NK-92 (cell line): ENCODE measurements around the gene ZNF365.
"Not testable (repeated sequence)": the region's sequence is repeated elsewhere in the genome, so short reads cannot be mapped to it uniquely, and the experiment has no call there.

Experiments used
- DNase-seq: peaks from one replicate; lab custom pipeline; 2025; ENCODE audit not compliant: unreplicated experiment; lab: John Stamatoyannopoulos, UW

Gene ZNF365, protein sequence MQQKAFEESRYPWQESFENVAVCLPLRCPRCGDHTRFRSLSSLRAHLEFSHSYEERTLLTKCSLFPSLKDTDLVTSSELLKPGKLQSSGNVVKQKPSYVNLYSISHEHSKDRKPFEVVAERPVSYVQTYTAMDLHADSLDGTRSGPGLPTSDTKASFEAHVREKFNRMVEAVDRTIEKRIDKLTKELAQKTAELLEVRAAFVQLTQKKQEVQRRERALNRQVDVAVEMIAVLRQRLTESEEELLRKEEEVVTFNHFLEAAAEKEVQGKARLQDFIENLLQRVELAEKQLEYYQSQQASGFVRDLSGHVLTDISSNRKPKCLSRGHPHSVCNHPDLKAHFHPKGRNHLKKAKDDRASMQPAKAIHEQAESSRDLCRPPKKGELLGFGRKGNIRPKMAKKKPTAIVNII

DNA sequence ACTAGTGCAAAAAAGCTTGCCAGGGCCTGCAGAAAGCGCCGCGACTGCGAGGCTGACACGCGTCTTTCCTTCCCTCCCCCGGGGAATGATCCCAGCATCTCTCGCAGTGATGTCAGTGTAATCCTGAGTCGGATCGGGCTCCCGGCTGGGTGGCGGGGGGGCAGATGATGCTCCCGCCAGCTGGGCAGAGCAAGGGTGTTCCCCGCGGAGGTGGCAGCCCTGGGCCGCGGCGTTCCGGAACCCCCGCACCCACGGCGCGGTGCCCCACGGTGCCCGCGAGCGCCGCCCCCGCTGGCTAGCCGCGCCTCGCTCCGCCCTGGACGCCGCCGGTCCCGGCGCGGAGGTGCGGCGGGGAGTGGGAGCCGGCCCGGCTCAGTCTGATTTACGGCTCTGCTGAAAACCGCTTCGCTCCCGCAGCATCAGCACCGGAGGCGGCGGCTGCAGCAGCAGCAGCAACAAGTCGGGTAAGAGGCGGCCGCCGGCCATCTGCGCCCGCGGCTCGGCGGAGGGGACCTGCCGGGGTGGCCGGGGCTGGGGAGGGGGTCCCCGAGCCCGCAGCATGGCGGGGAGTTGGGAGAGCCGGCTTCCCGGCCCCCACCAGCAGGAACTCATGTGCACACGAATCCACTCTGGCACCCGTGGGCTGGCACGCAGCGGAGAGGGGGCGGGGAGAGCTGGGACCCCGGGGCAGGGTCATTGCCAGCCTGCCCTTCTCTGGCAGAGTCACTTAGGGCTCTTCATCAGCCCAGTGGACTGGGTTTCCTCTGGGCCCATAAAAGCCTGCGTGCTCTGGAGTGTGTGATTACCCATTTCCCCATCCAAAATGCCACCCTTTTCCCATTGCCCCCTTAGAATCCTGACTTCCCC, at the start of gene ZNF365:
ZNF365 (plus strand) TSS at position 375 of the 867 bp plus-strand sequence. CDS start 1,825 bp downstream, outside the sequence.
- DNase-seq, result no peak

DNA sequence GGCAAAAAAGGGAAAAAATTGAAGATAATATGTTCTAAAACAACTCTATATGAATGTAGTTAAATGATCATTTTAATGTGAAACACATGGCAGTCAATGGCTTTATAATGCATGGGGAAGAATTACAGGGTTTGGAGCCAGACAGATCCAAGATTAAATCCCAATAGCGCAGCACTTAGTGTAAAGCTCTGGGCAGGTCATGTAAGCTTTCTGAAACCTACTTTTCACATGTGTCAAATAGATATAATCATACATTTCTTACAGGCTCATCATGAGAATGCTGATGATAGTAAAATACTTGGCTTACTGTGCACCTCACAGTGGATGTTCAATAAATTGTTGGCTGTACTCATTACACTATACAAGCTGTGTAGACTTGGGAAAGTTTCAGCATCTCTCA, 48.0 kb upstream of the ZNF365 start:
- no peak for DNase-seq

DNA sequence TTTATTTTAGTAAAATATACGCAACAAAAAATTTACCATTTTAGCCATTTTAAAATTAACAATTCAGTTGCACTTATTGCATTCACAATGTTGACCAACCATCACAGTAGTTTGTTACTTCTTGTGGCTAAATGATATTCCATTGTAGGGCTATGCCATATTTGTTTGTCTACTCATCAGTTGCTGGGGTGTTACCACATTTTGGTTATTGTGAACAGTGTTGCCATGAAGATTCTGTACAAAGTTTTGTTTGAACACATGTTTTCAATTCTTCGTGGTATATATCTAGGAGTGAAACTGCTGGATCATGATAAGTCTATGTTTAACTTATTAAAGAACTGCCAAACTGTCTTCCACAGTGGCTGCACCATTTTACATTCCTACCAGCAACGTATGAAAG, 46.3 kb upstream of the ZNF365 start:
- no peak for DNase-seq

DNA sequence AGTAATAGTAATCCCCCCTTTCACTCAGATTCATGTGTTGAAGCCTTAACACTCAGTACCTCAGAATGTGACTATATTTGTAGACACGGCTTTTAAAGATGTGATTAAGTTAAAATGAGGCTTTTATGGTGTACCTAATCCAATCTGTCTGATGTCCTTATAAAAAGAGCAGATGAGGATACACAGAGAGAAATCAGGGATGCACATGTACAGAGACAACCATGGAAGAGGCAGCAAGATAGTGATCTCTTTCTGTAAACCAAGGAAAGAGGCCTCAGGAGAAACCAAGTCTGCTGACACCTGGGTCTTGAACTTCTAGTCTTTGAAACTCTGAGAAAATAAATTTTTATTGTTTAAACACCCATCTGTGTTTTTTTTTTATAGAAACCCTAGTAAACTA, 44.0 kb upstream of the ZNF365 start:
- DNase-seq, result no peak

DNA sequence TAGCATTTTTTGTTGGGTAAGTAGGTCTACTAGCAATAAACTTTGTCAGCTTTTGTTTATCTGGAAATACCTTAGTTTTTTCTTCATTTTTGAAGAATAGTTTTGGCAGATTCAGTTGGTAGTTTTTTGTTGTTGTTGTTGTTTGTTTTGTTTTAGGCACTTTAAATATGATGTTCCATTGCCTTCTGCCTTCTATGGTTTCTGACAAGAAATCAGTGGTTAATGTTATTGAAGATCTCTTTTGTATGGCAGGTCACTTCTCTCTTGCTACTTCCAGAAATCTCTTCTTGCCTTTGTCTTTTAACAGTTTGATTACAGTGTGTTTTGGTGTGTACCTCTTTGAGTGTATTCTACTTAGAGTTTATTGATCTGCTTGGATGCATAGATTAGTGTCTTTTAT, 41.8 kb upstream of the ZNF365 start:
- DNase-seq, result no peak

DNA sequence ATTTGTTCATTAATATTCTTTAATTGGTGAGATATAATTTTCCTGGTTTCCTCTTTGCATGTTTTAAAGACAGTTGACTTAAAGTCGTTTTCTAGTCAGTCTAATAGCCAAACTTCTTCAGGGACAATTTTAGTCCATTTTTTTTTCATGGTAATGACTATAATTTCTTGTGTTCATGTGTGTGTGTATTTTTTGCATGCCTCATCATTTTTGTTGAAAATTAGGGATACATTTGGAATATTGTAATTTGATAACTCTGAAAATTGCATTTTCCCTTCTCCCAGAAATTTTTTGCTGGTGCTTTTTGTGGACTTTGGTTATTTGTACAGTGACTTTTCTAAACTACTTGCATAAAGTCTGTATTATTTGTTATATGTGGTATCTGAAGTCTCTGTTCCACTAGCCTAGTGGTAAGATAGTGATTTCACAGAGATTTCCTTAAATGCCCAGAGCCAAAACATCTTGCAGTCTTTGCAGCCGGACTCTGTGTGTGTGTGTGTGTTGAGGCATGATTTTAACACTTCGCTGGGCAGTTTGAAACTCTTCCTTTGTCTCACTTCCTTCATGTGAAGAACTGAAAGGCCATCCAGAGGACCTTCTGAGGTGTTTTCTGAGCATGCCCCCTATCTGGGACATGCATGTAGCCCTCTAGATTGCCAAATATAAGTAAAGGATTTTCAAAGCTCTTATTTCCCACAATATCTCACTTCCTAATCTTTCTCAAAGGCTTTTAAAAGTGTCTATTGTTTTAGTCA, 40.9 kb upstream of the ZNF365 start:
- no peak for DNase-seq

DNA sequence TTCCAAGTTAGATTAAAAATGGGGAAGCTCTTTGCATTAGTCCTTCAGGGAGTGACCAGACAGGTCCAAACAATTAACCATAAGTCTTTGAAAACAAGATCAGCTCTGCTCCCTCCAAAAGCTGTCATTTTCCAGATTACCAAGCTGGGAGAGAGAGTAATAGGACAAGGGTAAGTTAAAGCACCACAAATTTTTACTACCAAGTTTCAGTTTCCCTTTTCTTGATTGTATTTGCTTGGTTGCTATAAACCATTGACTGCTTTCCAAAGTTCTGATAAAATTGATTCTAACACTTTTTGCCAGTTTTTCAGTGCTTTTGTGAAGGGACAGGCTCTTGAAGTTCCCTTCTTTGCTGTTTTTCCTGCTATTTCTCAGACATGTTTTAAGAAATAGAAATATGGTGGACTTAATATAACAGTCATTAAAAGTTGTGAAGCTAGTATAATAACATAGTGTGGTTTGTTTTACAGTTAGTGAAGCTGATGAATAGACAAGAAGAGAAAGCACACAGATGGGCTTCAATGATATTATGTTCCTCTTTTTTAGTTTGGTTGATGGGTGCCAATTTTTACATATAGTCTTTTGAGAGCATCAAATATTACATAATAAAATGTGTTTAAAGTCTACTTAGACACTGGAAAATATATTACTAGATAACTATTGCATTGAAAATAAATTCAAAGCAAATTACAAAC, 40.0 kb upstream of the ZNF365 start:
- DNase-seq, result no peak

DNA sequence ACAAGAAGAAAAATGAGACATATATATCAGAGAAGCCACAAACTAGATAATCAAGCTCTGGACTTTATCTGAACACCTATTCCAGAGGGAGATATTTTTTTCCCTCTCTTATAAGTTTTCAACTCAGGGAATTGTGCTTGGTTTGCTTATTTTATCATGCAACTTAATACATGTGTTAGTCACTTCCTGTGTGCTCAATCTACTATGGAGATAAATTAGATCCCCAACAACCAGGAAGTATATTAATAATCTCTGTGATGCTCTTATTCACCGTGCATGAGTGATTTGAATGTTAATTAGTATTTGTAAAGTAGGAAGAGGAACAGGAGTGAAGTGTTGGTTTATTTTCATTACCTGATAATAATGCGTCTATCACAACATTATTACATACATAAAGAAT, 38.8 kb upstream of the ZNF365 start:
- DNase-seq, result no peak

DNA sequence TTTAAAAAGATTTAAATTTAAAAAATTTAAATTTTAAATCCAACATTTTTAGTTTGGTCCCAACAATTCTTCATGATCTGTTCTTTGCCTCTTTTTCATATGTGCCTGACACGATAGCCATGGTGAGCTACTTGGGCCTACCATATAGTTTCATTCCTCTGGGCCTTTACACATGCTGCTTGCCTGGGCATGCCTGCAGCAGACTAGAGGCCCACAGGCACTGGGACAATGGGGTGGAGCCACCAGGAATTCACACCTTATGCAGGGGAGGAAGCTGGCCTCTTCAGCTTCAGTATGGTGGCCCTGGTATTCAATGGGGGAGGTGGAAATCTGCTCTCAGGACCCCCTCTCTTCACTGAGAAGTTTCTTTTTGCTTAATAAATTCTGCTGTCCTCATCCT, 37.8 kb upstream of the ZNF365 start:
- DNase-seq, result no peak

DNA sequence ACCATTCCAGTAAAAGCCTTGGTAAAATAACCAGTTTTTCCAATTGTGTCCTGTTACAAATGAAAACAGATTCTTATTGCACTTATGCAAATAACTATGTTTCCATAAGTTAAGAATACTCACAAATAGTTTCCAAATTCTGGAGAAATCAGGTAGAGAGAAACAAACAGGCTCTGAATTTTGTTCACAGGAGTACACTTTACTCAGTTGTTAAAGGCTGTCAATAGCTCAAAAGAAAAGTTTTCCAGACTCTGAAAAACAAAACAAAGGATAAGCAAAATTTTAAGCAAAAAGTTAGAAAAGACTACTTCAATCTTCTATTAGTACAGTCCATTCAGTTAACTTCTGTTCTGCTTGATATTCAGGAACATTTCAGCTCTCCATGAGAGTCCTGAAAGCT, 32.8 kb upstream of the ZNF365 start:
- no peak for DNase-seq

DNA sequence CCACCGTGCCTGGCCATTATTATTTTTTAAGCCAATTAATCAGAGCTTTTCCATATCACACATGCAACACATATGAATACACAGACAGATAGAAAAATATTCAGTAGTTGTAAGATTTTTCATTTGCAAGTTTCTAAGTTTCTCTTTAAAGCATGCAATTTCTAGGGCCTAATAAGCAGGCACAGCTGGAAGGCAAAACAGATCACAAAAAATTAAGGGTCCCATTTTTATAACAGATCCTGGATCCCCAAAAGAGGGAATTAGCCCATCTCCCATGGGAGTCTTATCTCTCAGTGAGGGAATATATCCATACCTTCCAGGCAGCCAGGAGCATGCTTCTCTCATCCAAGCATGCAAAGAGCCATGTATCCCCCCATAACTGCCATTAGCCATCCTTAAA, 31.2 kb upstream of the ZNF365 start:
- DNase-seq, result no peak

DNA sequence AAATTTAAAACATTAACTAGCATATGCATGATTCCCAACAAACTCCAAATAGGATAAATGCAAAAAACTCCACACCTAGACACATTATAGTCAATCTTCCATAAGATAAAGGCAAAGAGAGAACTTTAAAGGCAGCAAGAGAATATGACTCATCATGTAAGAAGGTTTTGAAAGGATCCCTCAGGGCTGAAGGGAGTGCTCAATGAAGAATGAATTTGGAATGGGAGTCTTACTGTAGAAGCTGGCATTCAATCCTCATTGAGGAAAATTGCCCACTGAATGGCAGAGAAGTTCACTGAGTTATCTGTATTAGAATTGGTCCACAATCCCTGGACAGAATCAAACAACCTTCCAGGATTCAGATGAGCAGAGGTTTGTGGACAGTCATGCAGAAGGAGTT, 26.1 kb upstream of the ZNF365 start:
- no peak for DNase-seq

DNA sequence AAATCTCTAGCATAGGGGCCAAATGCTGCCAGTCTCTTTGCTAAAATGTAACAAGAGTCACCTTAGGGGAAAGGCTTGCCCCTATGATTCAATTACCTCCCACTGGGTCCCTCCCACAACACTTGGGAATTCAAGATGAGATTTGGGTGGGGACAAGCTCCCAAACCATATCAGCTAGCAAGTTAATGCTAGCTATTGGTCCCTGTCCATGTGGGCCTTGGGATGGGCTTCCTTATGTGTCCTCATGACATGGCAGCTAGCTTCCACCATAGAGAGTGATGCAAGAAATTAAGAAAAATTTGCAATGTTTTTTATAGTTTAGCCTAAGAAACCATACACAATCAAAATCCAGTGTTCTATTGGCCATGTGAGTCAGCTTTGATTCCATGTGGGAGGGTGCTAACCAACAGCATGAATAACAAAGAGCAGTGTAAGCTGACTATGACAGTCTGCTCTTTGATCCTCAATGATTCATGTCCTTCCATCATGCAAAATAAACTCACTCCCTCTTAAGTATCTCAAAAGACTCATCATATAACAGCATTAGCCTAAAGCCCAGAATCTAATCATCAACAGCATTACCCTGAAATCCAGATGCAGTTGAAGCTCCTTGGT, 21.7 kb upstream of the ZNF365 start:
- no peak for DNase-seq

DNA sequence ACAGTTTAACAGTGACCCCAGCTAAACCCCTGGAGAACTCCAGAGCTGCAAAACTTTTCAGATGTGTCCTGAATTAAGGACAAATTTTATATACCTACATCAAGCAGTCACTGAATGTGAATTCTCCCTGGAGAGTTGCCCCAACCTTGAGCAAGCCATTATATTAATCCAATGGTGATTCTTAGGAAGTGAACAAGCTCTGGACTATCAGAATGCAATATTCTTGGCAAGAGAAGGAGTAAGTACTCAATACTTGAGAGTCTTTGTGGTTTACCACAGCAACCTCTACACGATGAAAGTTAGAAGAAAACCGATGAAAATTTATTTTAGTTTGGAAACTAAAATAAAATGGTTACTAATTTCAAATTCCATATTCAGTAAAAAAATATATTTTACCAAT, 19.3 kb upstream of the ZNF365 start:
- DNase-seq, result no peak

DNA sequence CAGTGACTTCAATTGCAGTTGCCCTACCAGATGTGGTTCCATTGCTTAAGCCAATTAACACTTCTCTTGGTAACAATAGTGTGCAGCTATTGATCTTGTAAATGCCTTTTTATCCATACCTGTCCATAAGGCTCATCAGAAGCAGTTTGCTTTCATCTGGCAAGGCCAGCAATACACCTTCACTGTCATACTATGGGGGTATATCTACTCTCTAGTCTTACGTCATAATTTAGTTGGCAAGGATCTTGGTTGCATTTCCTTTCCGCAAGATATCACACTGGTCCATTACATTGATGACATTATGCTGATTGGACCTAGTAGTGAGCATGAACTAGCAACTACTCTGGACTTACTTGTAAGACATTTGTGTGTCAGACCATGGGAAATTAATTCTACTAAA, 17.7 kb upstream of the ZNF365 start:
- no peak for DNase-seq

DNA sequence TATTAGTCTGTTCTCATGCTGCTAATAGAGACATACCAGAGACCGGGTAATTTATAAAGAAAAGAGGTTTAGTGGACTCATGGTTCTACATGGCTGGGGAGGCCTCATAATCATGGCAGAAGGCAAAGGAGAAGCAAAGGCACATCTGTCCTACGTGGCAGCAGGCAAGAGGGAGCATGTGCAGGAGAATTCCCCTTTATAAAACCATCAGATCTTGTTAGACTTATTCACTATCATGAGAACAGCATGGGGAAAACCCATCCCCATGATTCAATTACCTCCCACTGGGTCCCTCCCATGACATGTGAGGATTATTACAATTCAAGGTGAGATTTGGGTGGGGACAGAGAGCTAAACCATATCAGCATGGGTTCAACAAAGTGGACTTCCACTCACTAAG, 16.0 kb upstream of the ZNF365 start:
- not testable (repeated sequence) for DNase-seq

DNA sequence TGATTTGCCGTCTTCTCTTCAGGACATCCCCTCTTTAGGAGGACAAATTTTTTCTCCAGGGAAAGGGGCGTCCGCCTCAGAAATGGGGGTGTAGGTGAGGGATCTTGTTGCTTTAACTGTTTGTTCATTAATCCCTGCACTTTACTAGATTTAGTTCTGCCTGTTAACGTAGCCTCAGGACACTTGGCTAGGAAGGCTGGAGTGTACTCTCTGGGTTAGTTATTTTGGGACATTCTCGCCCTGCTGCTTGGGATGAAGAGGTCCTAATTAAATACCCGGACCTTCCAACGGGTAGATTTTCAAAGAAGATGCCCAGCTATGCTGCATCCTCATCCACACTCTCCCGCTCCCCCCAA, 552 bp upstream of the ZNF365 start:
- DNase-seq, result no peak

DNA sequence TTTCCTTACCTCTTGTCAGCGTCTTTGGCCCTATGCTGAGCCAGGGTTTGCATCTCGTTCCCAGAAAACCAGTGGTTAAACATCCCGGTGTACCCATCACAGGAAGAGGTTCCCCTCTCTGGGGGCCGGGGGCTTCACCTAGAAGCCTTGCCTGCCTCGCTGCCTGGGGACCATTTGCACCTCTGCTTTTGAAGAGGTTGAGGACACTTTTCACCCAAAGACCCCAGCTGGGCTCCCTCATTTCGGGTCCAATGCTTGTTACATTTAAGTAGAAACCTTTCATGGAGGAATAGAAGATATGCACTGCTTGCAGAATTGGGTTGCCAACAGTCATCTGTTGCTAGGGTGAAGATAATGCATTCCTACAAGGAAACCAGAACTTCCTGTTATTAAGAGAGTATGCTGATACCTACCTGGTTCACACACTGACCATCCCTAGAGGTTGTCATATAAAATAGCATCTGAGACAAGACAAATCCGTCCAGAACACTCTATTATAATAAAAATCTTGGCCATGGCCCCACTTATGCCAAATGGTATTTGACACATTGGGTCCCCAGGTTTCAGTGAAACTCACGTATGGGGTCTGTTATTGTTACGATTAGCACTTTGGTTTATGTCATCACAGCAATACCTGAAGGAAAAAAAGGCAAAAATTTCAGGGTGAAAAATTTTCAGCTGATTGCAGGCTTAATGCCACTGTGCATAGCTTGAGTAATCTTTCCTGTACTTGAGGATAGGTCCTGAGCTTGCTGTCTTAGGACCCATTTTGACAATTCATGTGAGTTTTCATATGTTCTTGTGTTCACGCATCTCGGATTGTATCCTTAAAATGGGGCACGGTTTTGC, 917 bp downstream of the ZNF365 start:
- no peak for DNase-seq
